Endodermal cell (in vitro differentiated cells): ENCODE measurements around the gene HDLBP. TPM values are rescaled to one million over a fixed set of nuclear protein-coding genes. Genes with fewer than 3 reads are reported as not detected.
A peak's percentile ranks its signal among the peaks of the same experiment; 100 is the strongest.

Source experiments
- DNase-seq: peaks from one replicate; pipeline ENCODE4 v3.0.0-alpha.2; 2017
- H3K27ac ChIP-seq: 2 replicates; pipeline ENCODE4 v1.5.1; 2013; ENCODE audit warnings: mild to moderate bottlenecking, low read depth, low read length, moderate library complexity
- H3K27me3 ChIP-seq: 2 replicates; pipeline ENCODE4 v1.6.1; 2013; ENCODE audit warnings: mild to moderate bottlenecking, low read length, moderate library complexity; ENCODE audit not compliant: insufficient read depth, control insufficient read depth, poor library complexity, severe bottlenecking
- H3K36me3 ChIP-seq: 2 replicates; pipeline ENCODE4 v1.7.0; 2013; ENCODE audit warnings: mild to moderate bottlenecking, low read length, moderate library complexity; ENCODE audit not compliant: control insufficient read depth, insufficient read depth
- H3K4me1 ChIP-seq: one replicate; pipeline ENCODE4 v1.7.0; 2013; ENCODE audit warnings: low read length; ENCODE audit not compliant: control insufficient read depth, insufficient read depth
- H3K4me3 ChIP-seq: 2 replicates; pipeline ENCODE4 v1.5.1; 2013; ENCODE audit warnings: mild to moderate bottlenecking, low read length, moderate library complexity
- H3K9ac ChIP-seq: 2 replicates; pipeline ENCODE4 v1.6.1; 2013; ENCODE audit warnings: mild to moderate bottlenecking, low read length, moderate library complexity; ENCODE audit not compliant: poor library complexity, severe bottlenecking; ENCODE audit errors: extremely low read depth
- H3K9me3 ChIP-seq: 2 replicates; pipeline ENCODE4 v1.6.1; 2013; ENCODE audit warnings: mild to moderate bottlenecking, low read length, moderate library complexity; ENCODE audit not compliant: control insufficient read depth
- H3K27ac Mint-ChIP-seq: 2 replicates; pipeline ENCODE4 v1.8.0; 2020; ENCODE audit warnings: mixed read lengths
- H3K27me3 Mint-ChIP-seq: 2 replicates; pipeline ENCODE4 v1.8.0; 2021; ENCODE audit warnings: mild to moderate bottlenecking, mixed read lengths; ENCODE audit not compliant: insufficient read depth
- H3K36me3 Mint-ChIP-seq: 2 replicates; pipeline ENCODE4 v1.8.0; 2020; ENCODE audit warnings: low read depth, mixed read lengths
- H3K4me1 Mint-ChIP-seq: 2 replicates; pipeline ENCODE4 v1.8.0; 2020; ENCODE audit warnings: mixed read lengths
- H3K4me3 Mint-ChIP-seq: 2 replicates; pipeline ENCODE4 v1.8.0; 2020; ENCODE audit warnings: mild to moderate bottlenecking, moderate library complexity, mixed read lengths
- H3K9me3 Mint-ChIP-seq: 2 replicates; pipeline ENCODE4 v1.8.0; 2020; ENCODE audit warnings: mild to moderate bottlenecking, mixed read lengths
- CTCF ChIP-seq: fragments of 200-600 bp; sonication (generic); conservative IDR thresholded peaks from 2 replicates; pipeline ENCODE4 v1.5.0; 2021; ENCODE audit warnings: antibody characterized with exemption, mild to moderate bottlenecking
- WGBS, 2 experiments: methylation state at CpG; one replicate each; pipeline versions ENCODE4 v1.1.5 to v1.1.7; 2013; ENCODE audit warnings: missing lambda C conversion rate in 2 of 2, mixed read lengths in 1 of 2; ENCODE audit not compliant: insufficient coverage in 1 of 2, insufficient read length in 1 of 2; 5-methylcytosine and 5-hydroxymethylcytosine counted together
- total RNA-seq, 2 donors: library from RNA; stranded (reverse); fragmentation: NEBNext Ultra II Directional in 1 of 2; extraction: Animal tissue kit (Norgen Biotek cat#: 25700) in 1 of 2; gene quantifications; 2 replicates in 1 of 2; 3 replicates in 1 of 2; pipeline ENCODE4 v1.2.1, GENCODE V29; 2021

HDLBP gene
- total RNA-seq, 2 donors from 2014 or later = 344 to 374 TPM

- H3K9ac ChIP-seq = no peak overlapping the region
- H3K4me3 ChIP-seq = no peak overlapping the region
- no peak overlapping the region for H3K27ac ChIP-seq
- Mint-ChIP-seq H3K9me3 (no peaks in the 10 kb centered on the region), H3K4me3 (no peak overlapping the region), H3K36me3 (peaks cover 80% of the 10 kb centered on the region), H3K4me1 (no peaks in the 10 kb centered on the region), H3K27me3 (no peaks in the 10 kb centered on the region), H3K27ac (no peak overlapping the region)
- TF ChIP-seq CTCF = no peak
- DNase-seq = no peak
- H3K4me1 ChIP-seq = no peaks in the 10 kb centered on the region
- H3K27me3 ChIP-seq = no peaks in the 10 kb centered on the region
- H3K9me3 ChIP-seq = no peaks in the 10 kb centered on the region
- peaks cover 81% of the 10 kb centered on the region for H3K36me3 ChIP-seq
- 96 to 97% methylated on average over 22 to 29 of the region's 29 CpGs for WGBS, 2 experiments
Measured at GRCh38 chr2:241229563-241230401, 85.7 kb downstream of the HDLBP start.

DNA sequence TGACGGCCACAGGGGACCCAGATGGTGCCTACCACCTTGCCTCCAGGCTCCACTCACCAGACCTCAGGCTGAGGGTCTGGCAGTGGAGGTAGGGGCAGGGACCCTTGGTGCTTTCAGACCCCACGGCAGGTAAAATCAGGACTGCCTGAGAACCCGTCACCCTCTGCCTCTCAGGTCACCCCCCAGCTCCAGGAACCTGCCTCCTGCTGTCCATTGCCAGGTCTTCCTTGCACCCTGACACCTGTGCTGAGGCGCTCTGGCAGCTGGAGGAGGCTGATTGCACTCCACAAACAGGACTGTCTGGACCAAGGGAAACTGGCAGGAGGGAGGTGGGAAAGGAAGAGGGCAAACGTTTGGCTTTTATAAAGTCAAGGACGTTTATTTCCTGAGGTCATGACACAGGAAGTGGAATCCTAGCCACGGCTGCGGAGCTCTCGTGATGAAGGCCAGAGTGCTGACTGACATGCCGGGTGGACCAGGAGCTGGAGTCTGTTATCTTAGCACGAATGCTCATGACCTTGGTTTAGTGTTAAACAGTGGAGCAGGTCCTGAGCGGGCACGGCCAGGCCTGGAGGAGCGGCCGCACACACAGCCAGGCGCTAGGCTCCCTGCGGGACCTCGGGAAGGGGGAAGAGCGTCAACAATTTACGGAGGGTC is 86.5 kb downstream of the HDLBP start:
- WGBS, 2 experiments = 94% methylated on average over 17 to 20 of the region's 20 CpGs
- TF ChIP-seq CTCF = no peak
- Mint-ChIP-seq H3K4me3 (no peak overlapping the region), H3K27ac (peak overlapping the region; percentile 45), H3K36me3 (peaks cover 78% of the 10 kb centered on the region), H3K9me3 (no peaks in the 10 kb centered on the region), H3K27me3 (no peaks in the 10 kb centered on the region), H3K4me1 (no peaks in the 10 kb centered on the region)
- no peaks in the 10 kb centered on the region for H3K27me3 ChIP-seq
- no peak overlapping the region for H3K9ac ChIP-seq
- no peaks in the 10 kb centered on the region for H3K9me3 ChIP-seq
- no peak overlapping the region for H3K27ac ChIP-seq
- no peak for DNase-seq
- H3K4me1 ChIP-seq = no peaks in the 10 kb centered on the region
- H3K36me3 ChIP-seq = peaks cover 73% of the 10 kb centered on the region
- H3K4me3 ChIP-seq = no peak overlapping the region

- Mint-ChIP-seq H3K36me3 (peaks cover 70% of the 10 kb centered on the region), H3K4me3 (no peak overlapping the region), H3K9me3 (no peaks in the 10 kb centered on the region), H3K27ac (peak overlapping the region; percentile 72), H3K27me3 (no peaks in the 10 kb centered on the region), H3K4me1 (no peaks in the 10 kb centered on the region)
- no peaks in the 10 kb centered on the region for H3K4me1 ChIP-seq
- no peak overlapping the region for H3K9ac ChIP-seq
- peaks cover 66% of the 10 kb centered on the region for H3K36me3 ChIP-seq
- no peaks in the 10 kb centered on the region for H3K9me3 ChIP-seq
- no peak for DNase-seq
- no peak for TF ChIP-seq CTCF
- no peaks in the 10 kb centered on the region for H3K27me3 ChIP-seq
- WGBS, 2 experiments = 95 to 98% methylated on average over 20 to 26 of the region's 26 CpGs
- H3K4me3 ChIP-seq = no peak overlapping the region
- H3K27ac ChIP-seq = no peak overlapping the region
Measured at GRCh38 chr2:241228081-241228859, 87.2 kb downstream of the HDLBP start.
